ENCODE measurements around the gene HOXD12.

Gene HOXD12

GRCh38 chr2:176093898-176094249, 5.7 kb upstream of the HOXD12 start:
- no peak for DNase-seq

DNA sequence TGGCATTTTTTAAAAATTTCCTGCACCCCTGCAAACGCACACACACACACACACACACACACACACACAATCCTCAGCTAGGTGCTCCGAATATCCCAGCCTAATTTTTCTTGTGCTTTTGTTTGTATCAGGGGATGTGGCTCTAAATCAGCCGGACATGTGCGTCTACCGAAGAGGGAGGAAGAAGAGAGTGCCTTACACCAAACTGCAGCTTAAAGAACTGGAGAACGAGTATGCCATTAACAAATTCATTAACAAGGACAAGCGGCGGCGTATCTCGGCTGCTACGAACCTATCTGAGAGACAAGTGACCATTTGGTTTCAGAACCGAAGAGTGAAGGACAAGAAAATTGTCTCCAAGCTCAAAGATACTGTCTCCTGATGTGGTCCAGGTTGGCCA, 5.2 kb upstream of the HOXD12 start:
- no peak for DNase-seq

DNA sequence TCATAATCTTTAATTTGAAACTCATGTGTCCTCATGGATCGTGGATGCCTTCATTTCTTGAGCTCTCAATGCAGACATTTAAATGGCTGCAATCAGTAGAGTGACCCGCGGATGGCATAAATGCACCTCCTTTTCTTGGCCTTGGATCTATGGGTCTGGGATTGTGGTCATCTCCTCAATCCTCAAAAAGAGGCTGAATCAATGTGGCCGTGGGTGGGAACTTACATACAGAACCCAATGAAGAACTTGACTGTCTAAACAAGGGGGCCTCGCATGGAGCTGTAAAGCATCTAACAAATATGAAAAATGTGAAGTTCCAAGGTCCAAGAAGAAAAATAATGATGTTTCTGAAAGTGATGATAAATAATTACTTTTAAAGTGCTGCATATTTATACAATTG, 4.2 kb upstream of the HOXD12 start:
- no peak for DNase-seq

GRCh38 chr2:176096243-176096985, 3.2 kb upstream of the HOXD12 start:
- no peak for DNase-seq

GRCh38 chr2:176096986-176097819, 2.4 kb upstream of the HOXD12 start:
- DNase-seq: peak; percentile 82

- no peak for DNase-seq
Measured at GRCh38 chr2:176097820-176098365, 1.7 kb upstream of the HOXD12 start.

DNA sequence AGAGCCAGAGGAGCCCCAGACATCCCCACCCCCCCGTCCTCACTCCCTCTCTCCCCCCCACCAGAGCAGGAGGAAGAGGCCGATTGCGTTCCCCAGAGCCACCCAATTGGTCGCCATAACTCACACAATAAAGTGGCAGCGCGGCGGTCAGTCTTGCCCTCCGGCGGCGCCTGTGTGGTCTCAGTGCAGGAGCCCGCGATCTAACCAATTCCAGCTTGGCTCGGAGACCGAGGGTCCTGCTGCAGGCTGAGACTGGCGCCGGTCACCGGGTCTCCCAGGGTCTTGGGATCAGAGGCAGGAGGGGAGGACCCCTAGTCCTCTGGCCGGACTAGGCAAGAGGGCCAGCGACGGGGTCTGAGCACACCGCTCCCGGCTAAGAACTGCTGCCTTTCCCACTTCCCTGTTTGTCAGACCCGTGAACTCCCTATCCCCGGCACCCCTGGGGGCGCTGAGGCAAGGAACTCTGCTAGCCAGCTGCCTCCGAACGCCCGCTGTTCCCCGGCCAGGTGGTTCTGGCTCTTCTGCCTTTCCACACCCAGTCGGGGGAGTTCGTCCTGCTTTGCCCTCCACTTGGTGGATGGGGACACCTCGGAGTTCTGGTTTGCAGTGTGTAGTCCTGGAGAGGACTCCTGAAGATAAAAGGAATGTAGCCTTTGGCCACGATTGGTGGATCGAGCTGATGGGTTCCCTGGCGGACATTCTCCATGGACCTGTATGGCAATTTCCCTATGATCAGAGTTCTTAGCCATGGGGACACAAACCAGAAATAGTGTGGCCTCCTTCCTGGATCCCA, 1.0 kb upstream of the HOXD12 start:
- peak; percentile 58 for DNase-seq

GRCh38 chr2:176099159-176099727, 352 bp upstream of the HOXD12 start:
- no peak for DNase-seq

GRCh38 chr2:176100547-176101140, 1.0 kb downstream of the HOXD12 start:
- DNase-seq: peak; percentile 59

DNA sequence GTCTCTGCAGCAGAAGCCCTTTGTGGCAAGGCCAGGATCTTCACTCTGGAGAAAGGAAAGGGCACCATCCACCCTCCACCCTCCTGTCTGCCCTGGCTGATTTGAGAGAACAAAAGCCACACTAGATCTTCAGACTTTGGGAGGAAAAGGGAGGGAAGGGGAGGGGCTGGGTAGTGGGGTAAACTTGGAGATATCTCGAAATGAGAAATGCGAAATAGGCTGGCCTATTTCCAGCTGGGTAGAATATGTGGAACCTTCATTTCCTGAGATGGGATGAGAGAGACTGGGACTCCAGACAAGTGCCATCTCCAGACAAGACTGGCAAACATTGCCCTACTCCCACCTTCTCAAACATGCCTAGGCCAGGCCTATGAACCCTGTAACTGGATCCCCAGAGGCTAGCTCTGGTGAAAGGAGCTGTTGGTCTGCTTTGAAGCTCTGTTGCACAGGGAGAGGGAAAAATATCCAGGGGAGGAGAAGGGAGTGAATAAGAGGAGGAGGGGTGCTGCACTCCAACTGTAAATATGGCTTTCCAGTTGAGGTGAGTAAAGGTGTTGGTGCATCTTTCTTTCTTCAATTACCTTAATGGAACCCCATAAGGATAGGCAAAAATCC, 1.7 kb downstream of the HOXD12 start:
- no peak for DNase-seq

DNA sequence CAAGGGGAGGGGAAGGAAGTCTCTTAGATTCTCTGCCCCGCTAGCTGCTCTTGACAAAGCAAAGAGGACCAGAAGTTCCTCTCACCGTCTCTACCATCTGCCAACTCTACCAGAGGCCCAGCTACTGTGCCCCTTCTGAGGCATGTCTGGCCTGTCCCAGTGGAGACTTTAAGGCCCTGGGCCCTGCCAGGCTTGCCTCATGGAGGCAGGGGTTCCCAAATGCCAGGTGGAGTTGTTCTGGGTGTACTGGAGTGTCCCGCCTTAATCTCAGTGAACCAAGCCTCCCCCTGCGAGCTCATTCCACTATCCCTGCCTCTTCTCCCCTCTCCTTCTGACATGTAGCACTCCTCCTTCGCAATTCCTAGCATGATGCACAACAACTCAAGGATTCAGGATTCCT, 2.2 kb downstream of the HOXD12 start:
- no peak for DNase-seq

GRCh38 chr2:176102309-176102866, 2.8 kb downstream of the HOXD12 start:
- DNase-seq: no peak

DNA sequence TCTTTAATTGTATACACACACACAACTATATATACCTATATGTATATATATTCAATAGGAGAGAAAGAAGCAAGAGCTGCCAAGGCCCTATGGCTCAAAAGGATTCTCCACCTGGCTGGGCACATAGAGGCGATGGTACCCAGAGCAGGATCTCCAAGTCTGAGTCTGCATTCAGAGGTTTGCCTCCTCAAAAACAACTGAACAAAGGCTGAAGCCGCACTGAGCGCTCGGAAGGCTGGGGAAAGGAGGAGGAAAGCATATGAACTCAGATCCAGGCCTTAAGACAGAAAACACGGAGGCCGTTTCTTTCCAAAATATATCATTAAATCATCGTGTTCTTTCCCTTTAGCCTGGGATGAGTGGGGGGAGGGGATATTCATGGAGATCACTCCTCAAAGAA, 3.6 kb downstream of the HOXD12 start:
- DNase-seq: no peak

- no peak for DNase-seq
Measured at GRCh38 chr2:176103742-176104315, 4.2 kb downstream of the HOXD12 start.

GRCh38 chr2:176104316-176105077, 4.9 kb downstream of the HOXD12 start:
- DNase-seq: peak; percentile 58

GRCh38 chr2:176105078-176105729, 5.6 kb downstream of the HOXD12 start:
- DNase-seq: no peak

GRCh38 chr2:176105730-176106580, 6.4 kb downstream of the HOXD12 start:
- DNase-seq: no peak

DNA sequence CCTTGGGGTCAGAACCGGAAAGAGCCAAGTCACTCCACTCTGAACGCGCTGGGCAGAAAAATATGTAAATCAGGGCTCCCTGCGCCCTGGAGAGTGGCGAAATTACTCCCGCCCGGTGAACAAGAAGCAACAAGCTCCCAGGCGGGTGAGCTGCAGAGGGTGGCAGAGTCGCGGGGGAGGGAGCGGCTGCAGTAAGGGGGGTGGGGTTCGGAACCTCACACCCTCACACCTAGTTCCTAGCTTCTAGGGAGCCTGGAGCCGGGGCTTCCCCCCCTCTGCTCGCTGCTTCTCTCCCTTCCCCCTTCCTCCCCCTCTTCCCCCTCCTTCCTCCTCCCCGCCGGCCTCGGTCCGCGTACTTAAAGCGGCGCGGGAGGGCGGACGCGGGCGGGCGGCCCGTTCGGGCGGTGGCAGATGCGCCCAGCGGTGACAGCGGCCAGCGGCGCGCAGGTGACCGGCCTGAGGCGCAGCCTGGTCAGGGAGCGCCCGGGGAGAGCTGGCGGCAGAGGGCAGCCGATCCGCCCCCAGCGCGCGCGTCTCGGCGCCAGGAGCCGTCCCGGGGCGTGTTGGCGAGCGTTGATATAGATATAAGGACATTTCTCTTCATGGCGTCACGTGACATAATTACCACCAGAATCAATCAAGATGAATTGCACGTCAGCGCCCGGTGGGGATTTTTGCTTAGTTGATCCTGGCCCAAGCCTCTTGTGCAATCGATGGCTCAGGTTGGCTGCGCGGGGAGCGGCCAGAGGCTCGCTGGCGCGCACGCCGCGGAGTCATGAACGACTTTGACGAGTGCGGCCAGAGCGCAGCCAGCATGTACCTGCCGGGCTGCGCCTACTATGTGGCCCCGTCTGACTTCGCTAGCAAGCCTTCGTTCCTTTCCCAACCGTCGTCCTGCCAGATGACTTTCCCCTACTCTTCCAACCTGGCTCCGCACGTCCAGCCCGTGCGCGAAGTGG, 7.3 kb downstream of the HOXD12 start, which contains the start of gene HOXD11:
HOXD11 (plus strand) TSS at position 700 of the 959 bp plus-strand sequence; CDS start at position 776, 76 bp downstream.
- peak; percentile 61 for DNase-seq
